H9 (cell line): ENCODE data around the gene DENND6B. TPM values are rescaled to one million over a fixed set of nuclear protein-coding genes. Genes with fewer than 3 reads are reported as not detected.

Experiments used
- DNase-seq: peaks from one replicate; pipeline ENCODE4 v3.0.0-alpha.2; 2017
- H2AFZ ChIP-seq: one replicate; pipeline ENCODE4 v1.6.1; 2013; ENCODE audit warnings: mild to moderate bottlenecking, low read length, control low read depth, moderate library complexity
- H2AK5ac ChIP-seq: 2 replicates; pipeline ENCODE4 v1.6.1; 2013; ENCODE audit warnings: low read length, control low read depth, mixed read lengths; ENCODE audit not compliant: insufficient read length
- H2BK120ac ChIP-seq: one replicate; pipeline ENCODE4 v1.6.1; 2013; ENCODE audit warnings: low read depth, mild to moderate bottlenecking, low read length, control low read depth, inconsistent platforms; ENCODE audit not compliant: poor library complexity, severe bottlenecking
- H2BK12ac ChIP-seq: 2 replicates; pipeline ENCODE4 v1.6.1; 2013; ENCODE audit warnings: low read length, control low read depth, mixed read lengths, low read depth; ENCODE audit not compliant: insufficient read length
- H2BK15ac ChIP-seq: 2 replicates; pipeline ENCODE4 v1.6.1; 2013; ENCODE audit warnings: low read depth, low read length, control low read depth
- H2BK20ac ChIP-seq: one replicate; pipeline ENCODE4 v1.6.1; 2013; ENCODE audit warnings: low read depth, mild to moderate bottlenecking, low read length, control low read depth, inconsistent platforms; ENCODE audit not compliant: poor library complexity, severe bottlenecking
- H2BK5ac ChIP-seq: 2 replicates; pipeline ENCODE4 v1.6.1; 2013; ENCODE audit warnings: low read length, control low read depth, mixed read lengths; ENCODE audit not compliant: insufficient read length
- H3K14ac ChIP-seq: 2 replicates; pipeline ENCODE4 v1.6.1; 2013; ENCODE audit warnings: low read length, control low read depth; ENCODE audit not compliant: insufficient read depth
- H3K18ac ChIP-seq: 2 replicates; pipeline ENCODE4 v1.6.1; 2013; ENCODE audit warnings: low read depth, mild to moderate bottlenecking, mixed read lengths, low read length, control low read depth; ENCODE audit not compliant: insufficient read length
- H3K23ac ChIP-seq: 2 replicates; pipeline ENCODE4 v1.6.1; 2013; ENCODE audit warnings: low read length, control low read depth, mixed read lengths, low read depth; ENCODE audit not compliant: insufficient read length
- H3K23me2 ChIP-seq: 2 replicates; pipeline ENCODE4 v1.6.1; 2013; ENCODE audit warnings: low read depth, mild to moderate bottlenecking, mixed read lengths, low read length, control low read depth; ENCODE audit not compliant: insufficient read length, poor library complexity, severe bottlenecking
- H3K27ac ChIP-seq: 2 replicates; pipeline ENCODE4 v1.5.1; 2013; ENCODE audit warnings: low read length, control low read depth, mixed read lengths, low read depth; ENCODE audit not compliant: insufficient read length
- H3K27me3 ChIP-seq: 2 replicates; pipeline ENCODE4 v1.6.1; 2013; ENCODE audit warnings: low read length, control low read depth, inconsistent platforms; ENCODE audit not compliant: insufficient read depth
- H3K4ac ChIP-seq: 2 replicates; pipeline ENCODE4 v1.6.1; 2013; ENCODE audit warnings: low read depth, mild to moderate bottlenecking, control low read depth, inconsistent platforms, low read length, moderate library complexity
- H3K4me1 ChIP-seq: 2 replicates; pipeline ENCODE4 v1.6.1; 2013; ENCODE audit warnings: low read length, control low read depth, inconsistent platforms; ENCODE audit not compliant: insufficient read depth
- H3K4me2 ChIP-seq: 2 replicates; pipeline ENCODE4 v1.6.1; 2013; ENCODE audit warnings: low read length, control low read depth, mixed read lengths; ENCODE audit not compliant: insufficient read length, insufficient read depth
- H3K56ac ChIP-seq: 2 replicates; pipeline ENCODE4 v1.6.1; 2013; ENCODE audit warnings: low read depth, mild to moderate bottlenecking, mixed read lengths, low read length, control low read depth; ENCODE audit not compliant: insufficient read length
- H3K79me1 ChIP-seq: 2 replicates; pipeline ENCODE4 v1.6.1; 2013; ENCODE audit warnings: low read depth, mild to moderate bottlenecking, moderate library complexity, low read length, control low read depth, inconsistent platforms; ENCODE audit not compliant: insufficient read depth, poor library complexity, severe bottlenecking
- H3K79me2 ChIP-seq: 2 replicates; pipeline ENCODE4 v1.6.1; 2013; ENCODE audit warnings: low read length, control low read depth, inconsistent platforms; ENCODE audit not compliant: insufficient read depth
- H3K9ac ChIP-seq: 2 replicates; pipeline ENCODE4 v1.6.1; 2013; ENCODE audit warnings: low read length, control low read depth, mixed read lengths; ENCODE audit not compliant: insufficient read length; ENCODE audit errors: extremely low read depth
- H3K9me3 ChIP-seq: one replicate; pipeline ENCODE4 v1.6.1; 2013; ENCODE audit warnings: low read depth, low read length, inconsistent platforms; ENCODE audit not compliant: control insufficient read depth
- H3T11ph ChIP-seq: one replicate; pipeline ENCODE4 v1.6.1; 2013; ENCODE audit warnings: mild to moderate bottlenecking, low read length, control low read depth, inconsistent platforms
- H4K20me1 ChIP-seq: one replicate; pipeline ENCODE4 v1.6.1; 2013; ENCODE audit not compliant: control insufficient read depth, insufficient read length, insufficient read depth
- H4K5ac ChIP-seq: 2 replicates; pipeline ENCODE4 v1.6.1; 2013; ENCODE audit warnings: low read depth, mild to moderate bottlenecking, mixed read lengths, low read length, control low read depth; ENCODE audit not compliant: insufficient read length
- H4K8ac ChIP-seq: replicated peaks from 2 replicates; pipeline ENCODE4 v1.6.1; 2013; ENCODE audit warnings: low read length, control low read depth, mixed read lengths, low read depth; ENCODE audit not compliant: insufficient read length
- H4K91ac ChIP-seq: 2 replicates; pipeline ENCODE4 v1.6.1; 2013; ENCODE audit warnings: low read depth, mild to moderate bottlenecking, moderate library complexity, mixed read lengths, low read length, control low read depth; ENCODE audit not compliant: insufficient read length
- H3K27ac Mint-ChIP-seq, 3 experiments: 2 replicates in 2 of 3; 3 replicates in 1 of 3; pipeline ENCODE4 v1.8.0; 2020 to 2021; ENCODE audit warnings: mixed read lengths in 3 of 3, mild to moderate bottlenecking in 1 of 3, moderate library complexity in 1 of 3
- H3K27me3 Mint-ChIP-seq: 2 replicates; pipeline ENCODE4 v1.8.0; 2021; ENCODE audit warnings: low read depth, mild to moderate bottlenecking, moderate library complexity, mixed read lengths
- H3K36me3 Mint-ChIP-seq, 3 experiments: 2 replicates in 2 of 3; 3 replicates in 1 of 3; pipeline ENCODE4 v1.8.0; 2020 to 2021; ENCODE audit warnings: low read depth in 3 of 3, mixed read lengths in 3 of 3; ENCODE audit not compliant: insufficient read depth in 1 of 3
- H3K4me1 Mint-ChIP-seq, 2 experiments: 2 replicates each; pipeline ENCODE4 v1.8.0; 2020; ENCODE audit warnings: mixed read lengths in 2 of 2
- H3K4me3 Mint-ChIP-seq, 2 experiments: 2 replicates in 1 of 2; 3 replicates in 1 of 2; pipeline ENCODE4 v1.8.0; 2020 to 2021; ENCODE audit warnings: mild to moderate bottlenecking in 2 of 2, mixed read lengths in 2 of 2, moderate library complexity in 1 of 2
- H3K9me3 Mint-ChIP-seq, 2 experiments: 2 replicates in 1 of 2; 3 replicates in 1 of 2; pipeline ENCODE4 v1.8.0; 2020; ENCODE audit warnings: mild to moderate bottlenecking in 2 of 2, mixed read lengths in 2 of 2, moderate library complexity in 1 of 2
- CTCF ChIP-seq: fragments of 200-600 bp; sonication (generic); conservative IDR thresholded peaks from 3 replicates; pipeline ENCODE4 v1.8.0; 2021; ENCODE audit warnings: antibody characterized with exemption, mild to moderate bottlenecking
- WGBS: extraction: QIAGEN DNeasy Blood & Tissue Kit; methylation state at CpG from one replicate; pipeline ENCODE4 v1.1.7; 2013; ENCODE audit warnings: missing lambda C conversion rate, low lambda C conversion rate, mixed read lengths; ENCODE audit not compliant: insufficient read length; ENCODE audit errors: extremely low coverage; 5-methylcytosine and 5-hydroxymethylcytosine counted together
- total RNA-seq: library from RNA; stranded (reverse); gene quantifications from 2 replicates; pipeline ENCODE4 v1.2.1, GENCODE V29; 2021

Gene DENND6B
- total RNA-seq, 1 experiment from 2014 or later, result 1.5 TPM

GRCh38 chr22:50320671-50321325 is 6.0 kb downstream of the DENND6B start:
- H3K18ac ChIP-seq, result no peak overlapping the region
- no peak overlapping the region for H4K5ac ChIP-seq
- H4K20me1 ChIP-seq, result no peaks in the 10 kb centered on the region
- Mint-ChIP-seq H3K27ac (no peak overlapping the region), H3K27me3 (peaks cover 35% of the 10 kb centered on the region), H3K4me1 (peaks cover 1 to 2% of the 10 kb centered on the region in 2 experiments; a peak in 3 of 4 replicates), H3K4me3 (no peak overlapping the region), H3K36me3 (no peaks in the 10 kb centered on the region), H3K9me3 (no peaks in the 10 kb centered on the region)
- H3K9ac ChIP-seq, result no peak overlapping the region
- H3K9me3 ChIP-seq, result no peaks in the 10 kb centered on the region
- H3K79me2 ChIP-seq, result no peaks in the 10 kb centered on the region
- H3K23me2 ChIP-seq, result no peaks in the 10 kb centered on the region
- H2BK120ac ChIP-seq, result no peak overlapping the region
- no peak overlapping the region for H2BK20ac ChIP-seq
- no peak overlapping the region for H3K27ac ChIP-seq
- H2BK12ac ChIP-seq, result no peak overlapping the region
- no peaks in the 10 kb centered on the region for H3K4me1 ChIP-seq
- no peak for DNase-seq
- H3T11ph ChIP-seq, result no peak overlapping the region
- no peak overlapping the region for H3K4ac ChIP-seq
- no peak overlapping the region for H2BK15ac ChIP-seq
- no peak overlapping the region for H3K4me2 ChIP-seq
- no peak overlapping the region for H2AFZ ChIP-seq
- TF ChIP-seq CTCF, result no peak
- H3K79me1 ChIP-seq, result no peaks in the 10 kb centered on the region
- H4K8ac ChIP-seq, result no peak overlapping the region
- WGBS, result no CpG with 5 or more reads among the region's 10 CpGs
- H3K56ac ChIP-seq, result no peak overlapping the region
- no peaks in the 10 kb centered on the region for H3K27me3 ChIP-seq
- no peak overlapping the region; the same call in 1 of the 2 replicates for H3K14ac ChIP-seq
- H2BK5ac ChIP-seq, result no peak overlapping the region
- no peak overlapping the region for H3K23ac ChIP-seq
- no peak overlapping the region for H2AK5ac ChIP-seq
- H4K91ac ChIP-seq, result no peak overlapping the region
